ENCODE measurements around the gene ZMYND19.

DNA sequence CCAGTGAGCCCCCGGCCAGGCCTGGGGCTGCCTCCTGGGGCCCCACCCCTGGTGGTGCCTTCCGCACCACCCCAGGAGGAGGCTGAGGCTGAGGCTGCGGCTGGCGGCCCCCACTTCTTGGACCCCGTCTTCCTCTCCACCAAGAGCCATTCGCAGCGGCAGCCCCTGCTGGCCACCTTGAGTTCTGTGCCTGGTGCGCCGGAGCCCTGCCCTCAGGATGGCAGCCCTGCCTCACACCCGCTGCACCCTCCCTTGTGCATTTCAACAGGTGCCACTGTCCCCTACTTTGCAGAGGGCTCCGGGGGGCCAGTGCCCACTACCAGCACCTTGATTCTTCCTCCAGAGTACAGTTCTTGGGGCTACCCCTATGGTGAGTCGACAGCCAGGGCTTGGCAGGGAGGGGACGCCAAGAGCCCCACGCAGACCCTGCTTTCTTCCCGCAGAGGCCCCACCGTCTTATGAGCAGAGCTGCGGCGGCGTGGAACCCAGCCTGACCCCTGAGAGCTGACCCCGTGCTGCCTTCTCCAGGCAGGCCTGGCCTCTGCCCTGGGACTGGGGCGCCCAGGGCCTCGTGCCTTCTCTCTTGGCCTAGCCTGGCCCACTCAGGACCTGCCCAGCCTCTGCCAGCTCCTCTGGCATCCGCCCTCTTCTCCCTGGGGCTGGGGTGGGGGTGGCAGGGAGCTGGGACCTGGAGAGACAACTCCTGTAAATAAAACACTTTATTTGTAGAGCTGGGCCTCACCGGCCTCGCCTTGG is 24.5 kb upstream of the ZMYND19 start:
- TF ChIP-seq, protein P1, sequence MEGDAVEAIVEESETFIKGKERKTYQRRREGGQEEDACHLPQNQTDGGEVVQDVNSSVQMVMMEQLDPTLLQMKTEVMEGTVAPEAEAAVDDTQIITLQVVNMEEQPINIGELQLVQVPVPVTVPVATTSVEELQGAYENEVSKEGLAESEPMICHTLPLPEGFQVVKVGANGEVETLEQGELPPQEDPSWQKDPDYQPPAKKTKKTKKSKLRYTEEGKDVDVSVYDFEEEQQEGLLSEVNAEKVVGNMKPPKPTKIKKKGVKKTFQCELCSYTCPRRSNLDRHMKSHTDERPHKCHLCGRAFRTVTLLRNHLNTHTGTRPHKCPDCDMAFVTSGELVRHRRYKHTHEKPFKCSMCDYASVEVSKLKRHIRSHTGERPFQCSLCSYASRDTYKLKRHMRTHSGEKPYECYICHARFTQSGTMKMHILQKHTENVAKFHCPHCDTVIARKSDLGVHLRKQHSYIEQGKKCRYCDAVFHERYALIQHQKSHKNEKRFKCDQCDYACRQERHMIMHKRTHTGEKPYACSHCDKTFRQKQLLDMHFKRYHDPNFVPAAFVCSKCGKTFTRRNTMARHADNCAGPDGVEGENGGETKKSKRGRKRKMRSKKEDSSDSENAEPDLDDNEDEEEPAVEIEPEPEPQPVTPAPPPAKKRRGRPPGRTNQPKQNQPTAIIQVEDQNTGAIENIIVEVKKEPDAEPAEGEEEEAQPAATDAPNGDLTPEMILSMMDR (IDR thresholded peaks at IDR 0.05), result no peak
- TF ChIP-seq POLR2A (IDR thresholded peaks at IDR 0.05), result no peak

Measured in heart left ventricle (tissue), 13 donors.